Heart left ventricle (tissue), 16 donors: ENCODE measurements around the gene LTO1. TPM values are rescaled to one million over a fixed set of nuclear protein-coding genes. Genes with fewer than 3 reads are reported as not detected.

ENCODE experiments used
- ATAC-seq, 4 donors: fragments of 200-7000 bp; cut with Tn5 transposase; one replicate each; pipeline ENCODE4 v1.9.1; 2020 to 2022; ENCODE audit warnings: moderate library complexity in 4 of 4, mild to moderate bottlenecking in 3 of 4, moderate number of reproducible peaks in 1 of 4
- DNase-seq, 5 donors: peaks; one replicate each; pipeline ENCODE4 v3.0.0-alpha.2; 2020
- H3K27ac ChIP-seq, 12 donors: fragments of 200-600 bp; sonication (generic) in 4 of 12; one replicate each; pipeline versions ENCODE4 v1.5.0 to v1.8.0; 2016 to 2022; ENCODE audit warnings: mild to moderate bottlenecking in 2 of 12
- H3K27me3 ChIP-seq, 9 donors: fragments of 200-600 bp; sonication (generic) in 2 of 9; one replicate each; pipeline versions ENCODE4 v1.5.1 to v1.8.0; 2016 to 2022; ENCODE audit warnings: mild to moderate bottlenecking in 3 of 9
- H3K36me3 ChIP-seq, 9 donors: fragments of 200-600 bp; sonication (generic) in 2 of 9; one replicate each; pipeline versions ENCODE4 v1.5.0 to v1.8.0; 2018 to 2022; ENCODE audit warnings: mild to moderate bottlenecking in 2 of 9
- H3K4me1 ChIP-seq, 12 donors: fragments of 200-600 bp; sonication (generic) in 4 of 12; one replicate each; pipeline versions ENCODE4 v1.5.0 to v1.8.0; 2016 to 2022; ENCODE audit warnings: mild to moderate bottlenecking in 3 of 12
- H3K4me3 ChIP-seq, 12 donors: fragments of 200-600 bp; sonication (generic) in 4 of 12; one replicate each; pipeline versions ENCODE4 v1.5.0 to v1.8.0; 2017 to 2022; ENCODE audit warnings: mild to moderate bottlenecking in 9 of 12, moderate library complexity in 4 of 12
- H3K9me3 ChIP-seq, 12 donors: fragments of 200-600 bp; sonication (generic) in 4 of 12; one replicate each; pipeline versions ENCODE4 v1.5.0 to v1.8.0; 2016 to 2022; ENCODE audit warnings: mild to moderate bottlenecking in 1 of 12
- POLR2A ChIP-seq, 2 donors: fragments of 450-650 bp; IDR thresholded peaks; one replicate each; pipeline ENCODE4 v1.6.1; 2017; ENCODE audit warnings: antibody characterized with exemption in 2 of 2, mild to moderate bottlenecking in 2 of 2, moderate library complexity in 2 of 2
- WGBS, 4 donors: extraction: QIAGEN DNeasy Blood & Tissue Kit in 2 of 4; methylation state at CpG; one replicate each; pipeline versions ENCODE4 v1.1.5 to v1.1.7; 2013 to 2018; 5-methylcytosine and 5-hydroxymethylcytosine counted together
- intact Hi-C, 10 donors: fragments of 100-400 bp; cut with DNase I; formaldehyde crosslinking; loops; one replicate each; pipeline versions ENCODE4 v1.11.1 to v1.14.2; 2022
- polyA plus RNA-seq, 2 donors: library from polyadenylated mRNA; stranded (reverse); fragments of 200-250 nt; gene quantifications; one replicate each; pipeline ENCODE4 v1.2.3, GENCODE V29; 2013
- total RNA-seq, 9 donors: library from RNA; depleted of rRNA in 2 of 9; stranded (reverse); fragments of >200 nt in 2 of 9; fragmentation: NEBNext Ultra II Directional in 3 of 9; extraction: Animal tissue kit (Norgen Biotek cat#: 25700) in 3 of 9; gene quantifications; one replicate each; pipeline versions ENCODE4 v1.1.0 to v1.2.4, GENCODE V29; 2016 to 2023
- TF ChIP-seq, protein P1 (sequence below), 12 donors: fragments of 200-600 bp; sonication (generic) in 4 of 12; IDR thresholded peaks; one replicate each; pipeline versions ENCODE4 v1.5.0 to v1.8.0; 2018 to 2022; ENCODE audit warnings: antibody characterized with exemption in 12 of 12, mild to moderate bottlenecking in 5 of 12
- donor health status: ischemic (EF 13 %, LVEDD 7.1; RV severe dilation, severe dysfunction).
- donor health status: healthy with polysubstance abuse.
- donor health status: DM: no; HTN: yes; CAD: no.
- donor health status: DM: no; HTN: no; CAD: no.
- donor health status: ischemic (EF 25% LVEDD 6.9; RV normal size, moderate dysfunction).
- donor health status: ischemic (EF 25% LVEDD 5.7; RV mildly dilated, moderate dysfunction).
- donor health status: healthy.
- donor health status: DM: yes; HTN: yes; CAD: no.
- donor health status: ischemic (EF 35%, LVEDD 5.7; RV mildly dilated, moderate dysfunction).
- donor health status: nonischemic (EF 11% LVEDD 7.7; RV severe dilation, severe dysfunction).
- donor health status: DM: yes; HTN: yes; CAD: no.
- donor health status: PGD.
- donor health status: ischemic (EF 29% LVEDD 5.4; RV normal size, mild dysfunction).
- donor health status: nonischemic (EF 23%, LVEDD 6.1; RV moderate dilation, normal function).

LTO1 gene
- total and polyA plus RNA-seq, 11 donors, result 4.1 to 14.4 (median 9.4) TPM

DNA sequence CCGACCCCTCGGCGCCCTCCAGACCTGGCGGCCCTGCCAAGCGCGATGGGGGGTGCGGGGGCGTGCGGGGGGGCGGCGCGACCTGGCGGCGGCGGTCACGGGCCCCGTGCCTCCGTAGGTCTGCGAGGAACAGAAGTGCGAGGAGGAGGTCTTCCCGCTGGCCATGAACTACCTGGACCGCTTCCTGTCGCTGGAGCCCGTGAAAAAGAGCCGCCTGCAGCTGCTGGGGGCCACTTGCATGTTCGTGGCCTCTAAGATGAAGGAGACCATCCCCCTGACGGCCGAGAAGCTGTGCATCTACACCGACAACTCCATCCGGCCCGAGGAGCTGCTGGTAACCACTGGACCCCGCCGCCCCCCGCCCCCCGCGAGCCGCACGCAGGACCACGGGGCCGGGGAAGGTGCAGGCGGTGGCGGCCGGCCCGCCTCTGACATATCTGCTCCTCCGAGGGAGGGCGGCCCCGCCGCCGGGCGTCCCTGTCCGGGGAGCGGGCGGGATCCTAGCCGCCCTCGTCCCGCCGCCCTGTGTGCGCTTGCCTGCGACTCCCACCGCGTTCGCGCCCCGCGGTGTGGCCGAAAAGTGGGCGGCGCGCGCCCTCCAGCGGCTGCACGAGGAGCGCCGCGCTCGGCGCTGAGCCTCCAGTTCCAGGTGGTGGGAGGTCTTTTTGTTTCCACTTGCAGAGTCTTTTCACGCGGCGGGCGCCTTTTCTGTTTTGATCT, 32.1 kb downstream of the LTO1 start:
- Histone ChIP-seq H3K4me3 (peak overlapping the region; percentile 72 to 97 (median 88)), H3K9me3 (no peaks in the 10 kb centered on the region), H3K4me1 (peaks cover 6 to 74% (median 62%) of the 10 kb centered on the region in 12 donors), H3K36me3 (peaks cover 0 to 46% (median 17%) of the 10 kb centered on the region in 9 donors), H3K27ac (peak overlapping the region; percentile 89 to 100 (median 97)), H3K27me3 (peaks cover 0 to 37% (median 0%) of the 10 kb centered on the region in 9 donors)
- ATAC-seq (peak; percentile 23 to 68 (median 55)), DNase-seq (peak; percentile 82 to 93 (median 85))
- intact Hi-C loops, result loop anchor here (1.0 to 10.0 kb wide), 18 partner anchors 146 to 718 kb away; partner anchors contain the start of gene MYEOV (in 3 of the 10)
- peak in 1 of 2 donors; percentile 30 for TF ChIP-seq POLR2A (IDR thresholded peaks at IDR 0.05)
- TF ChIP-seq, protein P1, sequence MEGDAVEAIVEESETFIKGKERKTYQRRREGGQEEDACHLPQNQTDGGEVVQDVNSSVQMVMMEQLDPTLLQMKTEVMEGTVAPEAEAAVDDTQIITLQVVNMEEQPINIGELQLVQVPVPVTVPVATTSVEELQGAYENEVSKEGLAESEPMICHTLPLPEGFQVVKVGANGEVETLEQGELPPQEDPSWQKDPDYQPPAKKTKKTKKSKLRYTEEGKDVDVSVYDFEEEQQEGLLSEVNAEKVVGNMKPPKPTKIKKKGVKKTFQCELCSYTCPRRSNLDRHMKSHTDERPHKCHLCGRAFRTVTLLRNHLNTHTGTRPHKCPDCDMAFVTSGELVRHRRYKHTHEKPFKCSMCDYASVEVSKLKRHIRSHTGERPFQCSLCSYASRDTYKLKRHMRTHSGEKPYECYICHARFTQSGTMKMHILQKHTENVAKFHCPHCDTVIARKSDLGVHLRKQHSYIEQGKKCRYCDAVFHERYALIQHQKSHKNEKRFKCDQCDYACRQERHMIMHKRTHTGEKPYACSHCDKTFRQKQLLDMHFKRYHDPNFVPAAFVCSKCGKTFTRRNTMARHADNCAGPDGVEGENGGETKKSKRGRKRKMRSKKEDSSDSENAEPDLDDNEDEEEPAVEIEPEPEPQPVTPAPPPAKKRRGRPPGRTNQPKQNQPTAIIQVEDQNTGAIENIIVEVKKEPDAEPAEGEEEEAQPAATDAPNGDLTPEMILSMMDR (IDR thresholded peaks at IDR 0.05), result peak; percentile 87 to 97 (median 95)
- 0 to 1% (median 0%) methylated on average over 10 to 81 of the region's 81 CpGs for WGBS, 4 donors

DNA sequence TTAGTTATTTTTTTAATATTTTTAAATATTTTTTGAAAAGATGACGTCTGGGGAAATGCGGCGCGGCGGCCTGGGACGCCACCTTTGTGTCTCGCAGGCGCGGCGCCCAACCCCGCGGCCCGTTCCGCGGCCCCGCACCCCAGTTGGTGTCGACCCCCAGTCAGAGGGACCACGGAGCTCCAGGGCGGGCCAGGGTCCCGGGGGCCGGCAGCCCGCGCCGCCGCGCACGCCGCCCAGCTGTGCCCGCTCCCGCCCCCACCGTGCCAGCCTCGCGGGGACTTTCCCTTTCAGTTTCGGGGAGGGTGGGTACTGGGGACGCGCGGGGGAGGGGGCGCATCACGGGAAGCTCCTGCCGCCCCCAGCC, 32.6 kb downstream of the LTO1 start:
- peak overlapping the region; percentile 89 to 100 (median 97) for H3K27ac ChIP-seq
- DNase-seq, result peak in 3 of 5 donors; percentile 57 to 59 (median 58)
- peak in 1 of 4 donors; percentile 3 for ATAC-seq
- intact Hi-C loops, result loop anchor here (2.0 to 10.0 kb wide), 17 partner anchors 145 to 718 kb away; partner anchors contain the start of gene MYEOV (in 3 of the 10)
- peaks cover 0 to 40% (median 11%) of the 10 kb centered on the region in 9 donors for H3K36me3 ChIP-seq
- TF ChIP-seq, protein P1 (IDR thresholded peaks at IDR 0.05), result peak in 1 of 12 donors; percentile 2
- no peak for TF ChIP-seq POLR2A (IDR thresholded peaks at IDR 0.05)
- H3K4me1 ChIP-seq, result peaks cover 8 to 74% (median 65%) of the 10 kb centered on the region in 12 donors
- peaks cover 0 to 43% (median 0%) of the 10 kb centered on the region in 9 donors for H3K27me3 ChIP-seq
- H3K9me3 ChIP-seq, result no peaks in the 10 kb centered on the region
- peak overlapping the region; percentile 72 to 97 (median 88) for H3K4me3 ChIP-seq
- WGBS, 4 donors, result 0 to 1% (median 1%) methylated on average over 29 to 40 of the region's 40 CpGs

DNA sequence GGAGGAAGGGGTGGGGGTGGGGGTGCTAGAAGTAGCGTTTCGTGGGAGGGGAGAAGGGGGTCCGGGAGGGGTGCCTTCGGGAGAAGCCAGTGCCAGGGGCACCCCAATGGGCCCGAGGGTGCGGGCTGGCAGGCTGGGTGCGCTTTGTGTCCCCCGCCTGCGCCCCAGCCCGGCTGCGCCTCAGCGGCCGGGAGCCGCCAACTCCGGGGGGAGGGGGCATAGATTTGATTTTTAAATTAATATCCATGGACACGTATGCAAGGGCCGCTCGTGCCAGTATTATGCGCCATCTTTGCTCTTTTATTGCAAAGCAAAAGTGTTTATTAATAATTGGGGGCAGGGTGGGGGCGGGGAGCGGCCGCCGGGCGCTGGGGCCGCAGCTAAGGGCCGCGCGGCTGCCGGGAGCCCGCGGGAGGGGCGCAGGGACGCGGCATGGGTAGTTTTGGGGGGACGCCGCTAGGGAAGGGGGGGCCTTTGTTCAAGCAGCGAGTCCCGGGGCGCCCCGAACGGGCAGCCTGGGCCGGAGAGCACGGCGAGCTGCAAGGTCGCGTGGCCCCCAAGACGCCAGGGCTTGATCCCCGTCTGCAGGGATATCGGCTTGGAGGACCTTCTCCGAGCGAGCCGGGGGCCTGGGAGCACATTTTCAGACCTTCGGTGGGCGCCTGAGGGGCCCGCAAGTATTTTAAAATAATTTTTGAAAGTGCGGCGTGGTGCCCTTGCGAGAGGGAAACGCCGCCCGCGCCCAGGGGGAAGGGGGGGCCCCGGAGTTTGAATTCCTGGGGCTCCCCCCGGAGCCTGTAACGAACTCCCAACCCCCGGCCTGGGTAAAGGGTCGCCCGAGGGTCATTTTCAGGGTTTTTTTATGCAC, 33.2 kb downstream of the LTO1 start:
- WGBS, 4 donors, result 1% methylated on average over 64 to 68 of the region's 68 CpGs
- no peak for ATAC-seq

More for the DNA sequence above, 33.2 kb downstream of the LTO1 start:
- TF ChIP-seq, protein P1 (IDR thresholded peaks at IDR 0.05), result no peak
- no peak for TF ChIP-seq POLR2A (IDR thresholded peaks at IDR 0.05)
- intact Hi-C loops, result loop anchor here (1.0 to 10.0 kb wide), 18 partner anchors 145 to 717 kb away; partner anchors contain the start of gene MYEOV (in 3 of the 10)
- H3K4me1 ChIP-seq, result peaks cover 8 to 74% (median 66%) of the 10 kb centered on the region in 12 donors
- peak overlapping the region; percentile 89 to 100 (median 97) for H3K27ac ChIP-seq
- DNase-seq, result no peak
- H3K27me3 ChIP-seq, result peaks cover 0 to 49% (median 0%) of the 10 kb centered on the region in 9 donors
- H3K4me3 ChIP-seq, result peak overlapping the region; percentile 72 to 97 (median 88)
- no peaks in the 10 kb centered on the region for H3K9me3 ChIP-seq
- peaks cover 0 to 34% (median 11%) of the 10 kb centered on the region in 9 donors for H3K36me3 ChIP-seq
